Measurements from ENCODE around the gene FSTL5.

GRCh38 chr4:162126729-162127128 is 37.1 kb downstream of the FSTL5 start:
- TF ChIP-seq CTCF (CRISPR knock-in tag; IDR thresholded peaks at IDR 0.05) (no peak), RAD21 (CRISPR knock-in tag; IDR thresholded peaks at IDR 0.05) (no peak), HINFP (CRISPR knock-in tag; IDR thresholded peaks at IDR 0.05; ENCODE audit: low read depth) (no peak), ZSCAN30 (CRISPR knock-in tag; IDR thresholded peaks at IDR 0.05) (no peak), ZNF205 (CRISPR knock-in tag; IDR thresholded peaks at IDR 0.05) (no peak), ZBTB2 (CRISPR knock-in tag; IDR thresholded peaks at IDR 0.05; ENCODE audit: low read depth) (no peak), ZNF710 (CRISPR knock-in tag; IDR thresholded peaks at IDR 0.05; ENCODE audit: borderline replicate concordance) (no peak), ZNF260 (CRISPR knock-in tag; IDR thresholded peaks at IDR 0.05; ENCODE audit: borderline replicate concordance, low read depth) (no peak), NFKBIZ (CRISPR knock-in tag; IDR thresholded peaks at IDR 0.05) (no peak), GATAD2A (CRISPR knock-in tag; IDR thresholded peaks at IDR 0.05) (no peak), SRSF9 (IDR thresholded peaks at IDR 0.05; ENCODE audit: borderline replicate concordance, insufficient read depth, low read depth, low read length, poor library complexity, severe bottlenecking) (no peak), KLF11 (CRISPR knock-in tag; IDR thresholded peaks at IDR 0.05) (no peak), EP300 (IDR thresholded peaks at IDR 0.05; ENCODE audit: low read depth in 2 of 2, low read length in 2 of 2) (no peak), EP300 (CRISPR knock-in tag; IDR thresholded peaks at IDR 0.05; ENCODE audit: borderline replicate concordance) (no peak), SP1 (IDR thresholded peaks at IDR 0.05) (no peak), SP1 (CRISPR knock-in tag; IDR thresholded peaks at IDR 0.05) (no peak)
